Activated T-cell treated with anti-CD3 and anti-CD28 coated beads for 24 hours (primary cell): ENCODE data around the gene RRP1.
"Not testable (repeated sequence)": the region's sequence is repeated elsewhere in the genome, so short reads cannot be mapped to it uniquely, and the experiment has no call there.

ENCODE experiments used
- DNase-seq: peaks from one replicate; pipeline ENCODE4 v3.0.0-alpha.2; 2020; ENCODE audit warnings: low read depth

Gene RRP1

DNA sequence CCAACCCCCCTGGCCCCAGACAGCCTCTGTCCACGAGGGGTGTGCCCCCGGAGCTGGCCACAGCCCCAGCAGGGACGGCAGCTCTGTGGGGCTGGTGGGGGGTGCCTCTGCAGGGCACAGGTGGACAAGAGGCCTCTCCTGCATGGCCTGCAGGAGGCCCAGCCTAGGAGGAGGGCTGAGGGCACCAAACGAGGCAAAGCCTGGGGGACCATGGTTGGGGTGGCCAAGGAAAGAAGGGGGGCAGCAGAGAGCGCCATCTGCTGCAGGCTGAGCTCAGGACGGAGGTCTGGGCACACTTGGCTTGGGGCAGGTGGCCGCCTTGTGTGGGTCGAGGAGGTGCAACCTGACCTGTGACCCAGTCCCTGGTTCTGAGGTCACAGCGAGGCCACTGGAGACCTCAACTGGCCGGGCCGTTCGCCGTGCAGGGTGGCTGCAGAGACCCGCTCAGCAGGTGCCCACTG lies 27.3 kb downstream of the RRP1 start:
- DNase-seq = no peak

DNA sequence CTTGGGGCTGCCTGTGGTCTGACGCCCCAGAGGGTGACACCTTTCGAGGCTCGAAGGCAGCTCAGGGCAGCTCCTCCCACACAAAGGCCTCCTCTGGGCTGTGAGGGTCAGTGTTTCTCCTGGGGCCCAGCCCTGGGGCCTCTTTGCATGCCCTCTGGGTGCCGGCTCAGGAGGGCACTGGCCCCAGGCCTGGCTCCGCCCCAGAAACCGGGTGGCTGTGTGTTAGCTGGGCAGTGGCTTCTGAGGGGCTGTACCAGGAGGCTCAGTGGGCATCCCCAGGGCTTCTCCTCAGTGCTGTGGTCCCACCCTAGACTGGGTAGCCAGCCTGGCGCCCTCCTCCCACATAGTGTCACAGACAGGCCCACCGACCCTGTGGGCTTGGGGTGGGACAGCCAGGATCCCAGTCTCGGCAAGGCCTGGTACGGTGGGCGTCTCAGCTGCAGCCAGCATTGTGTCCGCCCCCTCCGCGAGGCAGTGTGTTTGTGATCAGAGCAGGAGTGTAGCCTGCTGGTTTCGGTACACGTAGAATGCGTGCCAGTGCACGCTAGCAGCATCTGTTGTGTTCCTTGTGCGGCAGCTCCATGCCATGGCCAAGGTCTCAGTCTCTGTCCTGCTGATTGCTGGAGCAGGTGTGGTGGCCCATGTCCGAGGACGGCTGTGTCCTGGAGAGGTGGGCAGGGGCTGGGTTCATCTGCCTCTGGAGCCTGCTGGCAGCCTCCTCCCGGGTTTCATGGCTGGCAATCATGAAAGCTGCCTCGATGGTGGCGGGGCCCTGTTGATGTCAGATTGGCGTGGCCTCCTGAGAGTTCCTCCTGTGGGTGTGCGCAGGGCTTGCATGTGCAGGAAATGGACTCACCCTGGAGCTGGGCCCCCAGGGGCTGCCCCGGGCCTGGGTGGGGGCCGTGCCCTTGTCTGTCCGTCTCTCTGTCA lies 28.0 kb downstream of the RRP1 start:
- DNase-seq = no peak

DNA sequence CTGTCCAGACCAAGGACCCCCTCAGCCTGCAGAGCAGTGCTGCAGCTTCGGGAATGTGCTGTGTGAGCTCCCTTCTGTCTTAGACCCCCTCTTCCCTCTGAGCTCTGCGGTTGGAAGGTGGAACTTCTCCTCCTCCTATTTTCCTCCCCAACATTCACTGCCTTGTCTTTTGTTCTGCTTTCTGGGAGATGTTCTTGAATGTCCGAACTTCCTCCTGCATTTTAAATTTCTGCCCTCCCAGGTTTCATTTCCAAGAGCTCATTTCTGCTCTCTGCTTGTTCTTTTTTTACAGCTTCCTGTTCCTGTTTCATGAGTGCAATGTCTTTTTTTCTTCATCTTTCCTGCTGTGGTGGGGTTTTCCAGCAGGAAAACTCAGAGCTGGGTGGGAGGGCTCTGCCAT lies 29.3 kb downstream of the RRP1 start:
- DNase-seq = no peak

DNA sequence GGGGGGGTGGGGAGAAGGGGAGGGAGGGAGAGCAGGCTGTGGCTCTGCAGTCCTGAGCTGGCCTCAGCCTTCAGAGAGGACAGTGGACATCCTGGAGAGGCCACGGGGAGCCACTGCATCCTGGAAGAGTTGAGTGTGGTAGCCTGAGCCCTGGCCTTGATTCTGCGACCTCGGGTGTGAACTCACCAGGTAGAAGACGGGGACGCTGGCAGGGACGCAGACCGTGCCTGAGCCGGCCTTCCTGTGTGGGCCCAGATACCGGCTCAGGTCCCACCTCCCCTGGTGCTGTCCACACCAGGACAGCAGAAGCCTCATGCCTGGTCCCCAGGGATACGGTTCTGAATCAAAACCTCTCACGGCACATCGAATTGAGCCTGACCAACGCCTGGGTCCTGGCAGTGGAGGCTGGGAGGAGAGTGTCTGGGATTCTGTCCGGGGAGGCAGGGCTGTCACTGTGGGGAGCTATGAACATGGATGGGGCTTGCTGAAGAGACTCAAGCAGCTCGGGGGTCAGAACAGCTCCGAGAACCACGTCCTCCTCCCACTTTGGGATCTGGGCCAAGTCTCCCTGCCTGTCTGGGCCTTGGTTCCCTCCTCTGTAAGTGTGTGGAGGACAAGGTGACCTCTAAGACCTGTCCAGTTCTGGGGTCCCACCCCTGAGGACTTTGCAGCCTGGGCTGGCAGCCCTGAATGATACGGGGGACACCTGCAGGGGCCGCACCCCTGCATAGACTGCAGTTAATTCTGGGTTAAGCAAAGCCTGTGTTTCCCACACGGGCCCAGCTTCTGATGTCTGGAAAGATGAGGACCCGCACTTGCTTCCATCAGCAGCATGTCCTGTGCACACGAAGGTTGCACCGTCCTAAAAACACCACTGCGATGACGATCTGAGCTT lies 30.4 kb downstream of the RRP1 start:
- no peak for DNase-seq

DNA sequence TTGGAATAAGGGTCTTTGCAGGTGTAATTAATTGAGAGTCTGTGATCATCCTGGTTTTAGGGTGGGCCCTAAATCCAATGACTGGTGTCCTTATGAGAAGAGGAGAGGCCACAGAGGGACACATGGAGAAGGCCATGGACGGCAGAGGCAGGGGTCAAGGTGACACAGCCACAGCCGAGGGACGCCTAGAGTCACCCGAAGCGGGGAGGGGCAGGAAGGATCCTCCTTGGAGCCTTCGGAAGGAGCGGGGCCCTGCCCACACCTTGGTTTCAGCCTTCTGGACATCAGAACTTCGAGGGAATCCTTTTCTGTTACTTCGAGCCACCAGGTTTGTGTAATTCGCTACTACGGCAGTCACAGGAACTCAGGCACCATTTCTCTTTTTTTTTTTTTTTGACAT lies 31.1 kb downstream of the RRP1 start:
- DNase-seq = no peak

DNA sequence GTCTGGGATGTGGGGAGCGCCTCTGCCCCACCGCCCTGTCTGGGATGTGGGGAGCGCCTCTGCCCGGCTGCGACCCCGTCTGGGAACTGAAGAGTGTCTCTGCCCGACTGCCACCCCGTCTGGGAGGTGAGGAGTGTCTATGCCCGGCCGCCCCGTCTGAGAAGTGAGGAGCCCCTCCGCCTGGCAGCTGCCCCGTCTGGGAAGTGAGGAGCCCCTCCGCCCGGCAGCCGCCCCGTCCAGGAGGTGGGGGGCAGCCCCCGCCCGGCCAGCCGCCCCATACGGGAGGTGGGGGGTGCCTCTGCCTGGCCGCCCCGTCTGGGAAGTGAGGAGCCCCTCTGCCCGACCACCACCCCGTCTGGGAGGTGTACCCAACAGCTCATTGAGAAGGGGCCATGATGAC lies 32.8 kb downstream of the RRP1 start:
- DNase-seq = not testable (repeated sequence)

DNA sequence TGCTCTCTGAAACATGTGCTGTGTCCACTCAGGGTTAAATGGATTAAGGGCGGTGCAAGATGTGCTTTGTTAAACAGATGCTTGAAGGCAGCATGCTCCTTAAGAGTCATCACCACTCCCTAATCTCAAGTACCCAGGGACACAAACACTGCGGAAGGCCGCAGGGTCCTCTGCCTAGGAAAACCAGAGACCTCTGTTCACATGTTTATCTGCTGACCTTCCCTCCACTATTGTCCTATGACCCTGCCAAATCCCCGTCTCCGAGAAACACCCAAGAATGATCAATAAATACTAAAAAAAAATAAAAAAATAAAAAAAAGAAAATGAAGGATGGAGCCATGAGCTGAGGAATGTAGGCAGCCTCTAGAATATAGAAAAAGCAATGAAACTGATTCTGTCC lies 33.4 kb downstream of the RRP1 start:
- DNase-seq = not testable (repeated sequence)

DNA sequence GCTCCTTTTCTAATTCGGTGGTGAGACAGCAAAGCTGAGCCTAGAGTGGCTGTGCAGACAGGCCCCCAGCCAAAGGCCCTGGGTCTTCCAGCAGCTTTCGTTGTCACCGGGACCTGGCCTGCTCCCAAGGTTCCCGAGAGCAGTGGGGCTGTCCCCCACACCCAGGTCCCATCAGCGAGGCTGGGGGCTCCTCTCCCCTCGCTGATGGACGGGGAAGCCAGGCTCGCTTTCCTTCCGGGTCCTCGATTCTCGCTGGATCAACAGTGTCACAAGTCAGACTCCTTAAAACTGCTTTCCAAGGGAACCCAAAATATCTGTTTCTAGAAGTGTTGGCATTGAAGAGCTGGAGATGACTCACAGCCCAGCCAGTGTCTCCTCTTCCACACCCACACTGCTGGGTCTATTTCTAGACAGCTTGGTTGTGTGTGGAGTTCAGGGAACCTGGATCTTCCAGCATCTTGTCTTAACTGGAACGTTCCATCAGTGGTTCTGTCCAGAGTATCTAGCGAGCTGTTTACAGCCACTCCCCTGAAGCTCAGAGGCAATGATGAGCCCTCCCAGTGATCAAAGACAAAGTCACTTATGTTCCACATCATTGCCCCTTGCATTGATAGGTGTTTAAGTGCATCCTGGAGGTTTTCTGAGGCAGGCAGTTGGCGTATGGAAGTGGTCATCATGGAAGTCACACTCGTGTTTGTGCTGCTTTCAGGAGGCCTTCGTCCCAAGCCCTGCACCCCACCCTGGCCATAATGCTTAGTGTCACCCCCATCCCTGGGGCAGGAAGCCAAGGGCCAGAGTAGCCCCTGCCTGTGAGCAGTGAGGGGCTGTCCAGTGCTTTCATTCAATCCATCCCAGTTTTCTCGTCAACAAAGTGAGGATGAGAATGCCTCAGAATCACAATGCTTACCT lies 35.2 kb downstream of the RRP1 start:
- DNase-seq = no peak

DNA sequence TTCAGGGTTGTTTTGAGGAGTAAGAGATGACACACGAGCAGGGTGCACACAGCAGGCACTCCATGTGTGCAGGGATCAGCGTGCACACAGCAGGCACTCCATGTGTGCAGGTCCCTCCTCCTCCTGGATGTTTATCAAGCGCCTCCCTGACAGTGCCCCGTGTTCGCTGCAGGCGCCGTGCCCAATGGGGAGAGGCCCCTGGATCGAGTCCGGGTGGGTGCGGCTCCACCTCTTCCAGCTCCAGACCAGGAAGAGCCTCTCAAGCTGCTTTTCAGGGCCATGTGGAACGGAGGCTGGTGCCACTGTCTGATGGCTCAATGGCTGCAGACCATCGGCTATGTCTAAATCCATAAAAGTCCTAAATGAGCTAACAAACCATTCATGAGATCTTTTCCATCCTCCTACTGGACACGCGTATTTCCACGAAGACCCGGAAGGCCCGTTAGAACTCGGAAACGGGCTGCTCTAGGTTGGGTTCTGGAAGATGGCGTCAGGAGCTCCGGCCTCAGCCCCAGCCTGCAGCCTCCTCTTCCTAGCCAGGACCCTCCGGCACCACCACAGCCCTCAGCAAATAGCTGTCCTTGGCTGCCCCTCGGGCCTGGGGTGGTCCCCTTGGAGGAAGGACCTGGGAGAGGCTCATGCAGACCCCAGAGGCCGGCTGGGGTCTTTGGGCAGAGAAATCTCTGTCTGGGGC lies 36.0 kb downstream of the RRP1 start:
- no peak for DNase-seq

DNA sequence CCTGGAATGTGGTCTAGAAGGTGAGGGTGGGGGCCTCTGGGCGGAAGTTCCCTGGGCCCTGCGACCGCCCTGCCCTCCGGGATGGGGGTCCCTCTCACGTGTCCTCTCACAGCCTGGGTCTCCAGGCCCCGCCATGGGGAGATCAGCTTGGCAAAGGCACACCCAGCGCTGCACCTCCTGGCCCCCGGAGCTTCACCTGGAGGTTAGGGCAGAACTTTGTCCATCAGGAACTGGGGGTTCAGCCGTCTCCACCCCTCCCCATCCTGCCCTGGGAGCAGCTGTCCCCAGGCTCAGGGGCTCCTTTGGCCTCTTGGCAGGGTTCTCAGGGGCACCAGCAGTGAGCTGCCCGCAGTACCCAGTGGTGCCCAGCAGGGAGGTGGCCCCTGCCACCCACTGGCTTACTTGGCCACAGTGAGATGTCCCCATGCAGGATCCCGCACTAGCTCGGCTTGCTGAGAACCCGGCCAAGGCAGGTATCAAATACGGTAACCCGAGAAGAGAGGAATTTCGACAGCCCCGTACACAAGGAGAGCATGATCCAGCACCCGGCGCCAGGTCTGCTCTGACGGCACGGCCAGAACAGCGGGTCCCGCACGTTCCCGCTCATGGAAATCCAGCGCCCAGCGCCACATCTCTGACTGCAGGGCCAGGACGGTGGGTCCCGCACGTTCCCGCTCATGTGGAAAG lies 36.7 kb downstream of the RRP1 start:
- no peak for DNase-seq

DNA sequence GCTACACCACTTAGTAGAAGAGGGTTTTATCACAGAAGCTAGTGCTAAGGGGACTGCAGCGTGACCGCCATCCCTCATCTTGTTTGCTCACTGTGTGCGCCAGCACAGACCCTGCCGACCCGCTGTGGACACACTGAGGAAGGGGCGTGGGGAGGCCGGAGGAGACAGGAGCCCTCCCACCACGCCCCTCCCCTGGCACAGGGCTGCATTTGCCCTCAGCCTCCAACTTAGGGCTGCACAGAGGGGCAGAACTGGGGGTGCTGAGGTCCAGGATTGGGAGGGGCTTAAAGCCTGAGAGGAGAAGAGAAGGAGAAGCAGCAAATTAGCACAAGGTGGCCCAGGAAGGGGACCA lies 37.2 kb downstream of the RRP1 start:
- no peak for DNase-seq

DNA sequence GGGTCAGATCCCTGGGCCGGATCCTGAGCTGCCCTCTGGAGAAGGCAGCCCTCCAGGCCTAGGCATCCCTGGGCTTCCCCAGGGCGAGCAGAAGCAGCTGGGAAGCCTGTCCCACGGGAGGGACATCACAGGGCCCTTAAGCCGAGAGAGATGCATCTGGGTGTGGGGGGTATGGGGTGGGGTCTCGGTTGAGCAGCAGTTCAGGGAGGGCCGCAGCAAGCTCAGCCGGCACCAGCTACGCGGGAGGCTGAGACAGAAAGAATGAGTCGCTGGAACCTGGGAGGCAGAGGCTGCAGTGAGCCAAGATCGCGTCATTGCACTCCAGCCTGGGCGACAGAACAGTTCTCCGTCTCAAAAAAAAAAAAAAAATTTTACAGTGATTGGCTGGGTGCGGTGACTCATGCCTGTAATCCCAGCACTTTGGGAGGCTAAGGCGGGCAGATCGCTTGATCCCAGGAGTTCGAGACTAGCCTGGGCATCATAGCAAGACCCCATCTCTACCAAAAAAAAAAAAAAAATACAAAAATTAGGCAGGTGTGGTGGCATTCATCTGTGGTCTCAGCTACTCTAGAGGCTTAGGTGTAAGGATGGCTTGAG lies 37.7 kb downstream of the RRP1 start:
- no peak for DNase-seq

DNA sequence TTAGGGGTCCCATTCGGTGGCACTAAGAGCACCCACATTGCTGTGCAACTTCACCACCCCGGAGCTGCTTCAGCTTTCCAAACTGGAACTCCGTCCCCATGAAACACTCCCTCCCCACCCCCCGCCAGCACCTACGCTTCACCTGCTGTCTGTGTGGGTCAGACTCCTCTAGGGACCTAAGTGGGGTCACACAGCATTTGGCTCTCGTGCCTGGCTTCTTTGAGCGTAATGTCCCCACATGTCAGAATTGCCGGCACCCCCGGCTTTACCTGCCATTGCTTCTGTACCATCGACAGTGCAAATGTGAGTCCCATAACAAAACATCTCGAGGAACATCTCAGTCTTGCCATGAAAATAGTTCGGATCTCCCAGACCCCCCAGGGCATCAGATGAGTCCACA lies 39.8 kb downstream of the RRP1 start:
- DNase-seq = no peak

DNA sequence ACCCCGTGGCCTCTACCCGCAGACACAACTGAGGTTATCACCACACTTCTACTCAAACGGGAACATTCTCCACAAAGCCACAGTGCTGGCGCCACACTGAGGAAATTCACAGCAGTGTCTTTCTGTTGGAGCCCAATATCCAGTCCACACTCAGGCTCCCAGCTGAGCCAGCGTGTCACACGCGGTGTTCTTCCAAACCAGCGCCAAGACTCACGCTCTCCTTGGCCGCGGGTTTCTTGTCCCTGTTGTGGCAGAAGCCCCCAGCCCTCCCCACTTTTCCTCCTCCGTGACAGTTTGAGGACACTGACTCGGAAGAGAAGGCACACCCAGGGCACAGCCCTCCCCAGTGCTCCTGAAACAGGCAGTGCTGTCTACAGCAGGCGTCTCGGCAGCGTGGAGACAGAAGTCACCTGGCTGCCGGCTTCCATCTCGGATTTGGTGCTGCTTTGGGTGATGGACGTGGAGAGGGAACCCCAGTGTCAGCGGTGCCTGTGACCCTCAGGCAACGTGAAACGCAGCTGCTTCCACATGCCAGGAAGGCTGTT lies 40.3 kb downstream of the RRP1 start:
- no peak for DNase-seq

DNA sequence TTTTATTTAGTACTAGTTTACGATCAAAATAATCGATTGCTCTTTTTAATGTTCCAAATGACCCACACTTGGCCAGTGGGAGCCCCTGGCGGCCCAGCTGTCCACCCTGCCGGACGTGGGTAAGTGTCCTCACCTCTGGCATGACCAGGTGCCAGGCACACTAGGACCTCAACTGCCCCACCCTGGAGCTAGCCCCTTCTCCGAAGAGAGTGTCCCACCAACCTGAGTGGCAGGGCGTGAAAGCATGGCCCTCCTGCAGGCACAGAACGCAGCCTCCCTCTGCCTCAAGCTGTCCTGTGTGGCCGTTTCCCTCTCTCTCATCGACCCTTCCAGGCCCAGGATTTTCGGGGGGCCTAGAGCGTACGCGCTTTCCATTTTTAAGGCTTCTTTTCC lies 42.8 kb downstream of the RRP1 start:
- DNase-seq = no peak

DNA sequence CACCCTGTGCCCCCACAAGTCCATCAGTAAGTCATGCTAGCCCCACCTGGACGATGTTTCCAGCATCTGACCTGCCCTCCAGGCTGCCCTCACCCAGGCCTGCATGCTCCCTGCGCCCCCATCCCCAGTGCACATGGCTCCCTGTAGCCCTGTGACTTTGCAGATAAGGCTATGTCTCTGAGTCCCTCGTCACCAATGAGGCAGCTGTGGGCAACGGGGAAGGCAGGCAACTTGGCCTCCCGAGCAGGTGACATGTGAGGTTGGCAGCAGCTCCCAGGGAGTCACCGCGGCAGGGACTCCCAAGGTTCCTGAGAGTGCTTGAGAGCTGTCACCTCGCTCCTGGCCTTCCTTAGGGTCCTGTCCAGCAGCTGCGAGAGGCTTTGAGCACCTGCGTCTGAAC lies 43.3 kb downstream of the RRP1 start:
- no peak for DNase-seq

DNA sequence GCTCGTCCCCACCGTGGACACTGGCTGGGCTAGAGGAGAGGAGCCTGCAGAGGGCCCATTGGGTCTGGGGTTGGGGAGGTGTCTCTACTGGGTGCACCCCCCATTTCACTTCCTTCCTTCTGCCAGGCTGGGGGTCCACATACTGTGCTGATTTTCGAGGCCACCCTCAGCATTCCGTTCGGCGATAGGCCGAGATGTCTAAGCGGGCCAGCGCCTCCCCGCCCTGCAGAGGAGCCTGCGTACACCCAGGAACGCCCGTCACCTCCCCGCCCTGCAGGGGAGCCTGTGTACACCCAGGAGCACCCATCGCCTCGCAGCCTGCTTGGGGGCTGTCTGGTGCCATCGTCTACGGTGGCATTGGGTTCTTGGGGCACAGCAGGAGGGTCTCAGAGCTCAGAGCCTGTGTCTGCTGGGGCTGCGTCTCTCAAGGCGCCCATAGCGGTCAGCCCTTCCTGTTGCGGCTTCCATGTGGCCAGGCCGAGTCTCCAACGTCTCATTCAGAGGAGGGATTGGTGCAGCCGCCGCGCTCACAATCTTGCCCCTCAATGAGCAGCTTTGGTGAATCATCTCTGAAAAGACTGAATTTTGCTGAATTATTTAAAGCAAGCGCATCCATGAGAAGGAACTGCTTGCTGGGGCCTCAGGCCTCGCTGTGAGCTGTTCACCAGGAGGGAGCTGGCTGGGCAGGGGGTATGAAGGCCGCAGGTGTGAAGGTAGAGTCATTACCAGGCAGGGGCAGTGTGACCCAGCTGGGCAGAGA lies 44.9 kb downstream of the RRP1 start:
- no peak for DNase-seq

DNA sequence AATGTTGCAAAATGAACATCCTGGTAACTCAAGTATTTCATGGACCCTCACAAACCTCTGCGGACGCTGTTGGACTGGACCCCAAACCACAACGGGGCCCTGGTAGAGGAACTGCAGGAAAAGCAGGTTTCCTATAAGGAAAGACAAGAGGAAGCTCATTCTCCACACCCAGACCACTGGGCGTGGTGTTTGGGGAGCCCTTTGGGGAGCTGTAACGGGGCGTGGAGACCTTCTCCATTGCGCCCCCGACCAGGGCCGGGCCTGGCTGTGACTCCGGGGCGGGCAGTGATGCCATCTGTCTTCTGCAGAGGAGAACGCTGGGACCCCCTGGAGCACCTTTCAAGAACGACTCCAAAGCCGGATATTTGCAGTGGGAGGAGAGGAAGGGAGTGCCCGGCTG lies 45.7 kb downstream of the RRP1 start:
- no peak for DNase-seq

DNA sequence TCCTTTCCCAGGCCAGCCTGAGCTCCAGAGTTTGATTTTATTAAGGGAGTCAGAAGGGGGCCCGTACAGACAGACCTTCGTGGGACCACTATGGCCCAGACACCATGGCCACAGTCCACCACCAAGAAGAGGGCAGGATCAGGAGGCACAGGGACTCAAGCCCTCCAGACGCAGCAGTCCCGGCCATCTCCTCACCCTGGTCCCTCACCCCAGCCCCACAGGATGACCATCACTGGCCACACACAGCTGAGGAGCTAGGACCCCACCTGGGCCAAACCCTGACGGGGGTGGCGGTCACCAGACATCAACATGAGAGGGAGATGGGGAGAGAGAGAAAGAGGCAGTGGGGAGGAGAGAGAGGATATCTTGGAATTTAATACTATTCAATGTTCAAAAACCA lies 46.5 kb downstream of the RRP1 start:
- no peak for DNase-seq
